HG03060 (cell line): Measurements from ENCODE around the gene MUS81.
A peak's percentile ranks its signal among the peaks of the same experiment; 100 is the strongest.
"Not testable (repeated sequence)": the region's sequence is repeated elsewhere in the genome, so short reads cannot be mapped to it uniquely, and the experiment has no call there.

Source experiments
- ATAC-seq: cut with Tn5 transposase; IDR thresholded peaks from one replicate; pipeline ENCODE4 v1.9.1; 2021; ENCODE audit warnings: low read depth, moderate number of reproducible peaks; ENCODE audit not compliant: unreplicated experiment

The MUS81 gene

DNA sequence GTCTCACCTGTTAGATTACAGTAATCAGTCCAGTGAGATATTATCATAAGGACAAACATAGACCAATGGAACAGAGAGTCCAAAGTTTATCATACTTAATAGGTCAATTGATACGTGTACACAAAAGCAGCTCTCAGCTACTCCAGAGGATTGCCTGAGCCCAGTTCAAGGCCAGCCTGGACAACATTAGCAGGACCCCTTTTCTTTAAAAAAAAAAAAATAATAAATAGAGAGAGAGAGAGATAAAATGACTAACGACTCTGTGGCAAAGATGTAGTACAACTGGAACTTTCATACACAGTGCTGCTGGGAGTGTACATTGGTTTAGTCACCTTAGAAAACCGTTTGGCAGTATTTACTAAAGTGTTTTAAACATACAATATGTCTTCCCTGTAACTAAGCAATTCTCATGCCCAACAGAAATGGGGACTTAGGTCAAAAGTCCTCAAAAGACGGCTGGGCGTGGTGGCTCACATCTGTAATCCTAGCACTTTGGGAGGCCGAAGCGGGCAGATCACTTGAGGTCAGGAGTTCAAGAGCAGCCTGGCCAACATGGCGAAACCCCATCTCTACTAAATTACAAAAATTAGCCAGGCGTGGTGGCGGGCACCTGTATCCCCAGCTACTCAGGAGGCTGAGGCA lies 15.9 kb upstream of the MUS81 start:
- ATAC-seq: no peak

DNA sequence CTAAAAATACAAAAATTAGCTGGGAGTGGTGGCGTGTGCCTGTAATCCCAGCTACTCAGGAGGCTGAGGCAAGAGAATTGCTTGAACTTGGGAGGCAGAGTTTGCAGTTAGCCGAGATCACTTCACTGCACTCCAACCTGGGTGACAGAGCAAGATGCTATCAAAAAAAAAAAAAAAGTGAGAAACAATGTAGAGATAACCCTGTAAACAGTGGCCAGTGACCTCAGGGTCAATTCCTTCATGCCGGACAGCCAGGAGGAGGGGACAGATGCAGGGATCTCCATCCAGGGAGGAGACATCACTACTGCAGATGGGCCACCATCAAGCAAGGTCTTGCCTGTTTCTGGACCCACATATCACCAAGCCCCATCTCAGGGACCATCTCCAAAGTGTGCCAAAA lies 12.5 kb upstream of the MUS81 start:
- ATAC-seq: no peak

DNA sequence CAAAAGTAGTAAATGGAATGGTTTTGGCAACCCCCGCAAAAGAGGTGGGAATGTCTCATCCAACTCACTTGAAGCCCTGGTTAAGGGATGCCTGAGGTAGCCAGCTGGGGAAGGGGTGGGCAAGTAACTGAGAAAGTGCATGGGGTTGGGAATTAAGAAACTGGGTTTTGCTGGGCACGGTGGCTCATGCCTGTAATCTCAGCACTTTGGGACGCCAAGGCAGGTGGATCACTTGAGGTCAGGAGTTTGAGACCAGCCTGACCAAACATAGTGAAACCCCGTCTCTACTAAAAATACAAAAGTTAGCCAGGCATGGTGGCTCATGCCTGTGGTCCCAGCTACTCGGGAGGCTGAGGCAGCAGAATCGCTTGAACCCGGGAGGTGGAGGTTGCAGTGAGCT lies 11.5 kb upstream of the MUS81 start:
- not testable (repeated sequence) for ATAC-seq

DNA sequence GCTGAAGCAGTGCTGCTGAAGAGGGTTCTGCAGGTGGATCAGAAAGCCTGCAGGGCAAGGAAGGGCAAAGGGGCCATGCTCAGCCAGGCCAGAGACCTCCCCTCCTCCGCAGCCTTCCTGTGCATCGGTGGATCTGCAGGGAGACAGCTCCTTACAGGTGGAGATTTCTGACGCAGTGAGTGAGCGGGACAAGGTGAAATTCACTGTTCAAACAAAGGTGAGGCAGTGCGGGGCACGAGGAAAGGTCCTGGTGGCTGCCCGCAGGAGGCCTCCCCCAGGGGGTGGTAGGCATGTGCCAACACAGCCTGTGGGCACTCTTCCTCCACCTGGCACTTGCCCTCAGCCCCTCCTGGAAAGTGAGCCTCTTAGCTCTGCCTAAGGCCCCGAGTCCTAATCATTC lies 10.9 kb upstream of the MUS81 start:
- no peak for ATAC-seq

DNA sequence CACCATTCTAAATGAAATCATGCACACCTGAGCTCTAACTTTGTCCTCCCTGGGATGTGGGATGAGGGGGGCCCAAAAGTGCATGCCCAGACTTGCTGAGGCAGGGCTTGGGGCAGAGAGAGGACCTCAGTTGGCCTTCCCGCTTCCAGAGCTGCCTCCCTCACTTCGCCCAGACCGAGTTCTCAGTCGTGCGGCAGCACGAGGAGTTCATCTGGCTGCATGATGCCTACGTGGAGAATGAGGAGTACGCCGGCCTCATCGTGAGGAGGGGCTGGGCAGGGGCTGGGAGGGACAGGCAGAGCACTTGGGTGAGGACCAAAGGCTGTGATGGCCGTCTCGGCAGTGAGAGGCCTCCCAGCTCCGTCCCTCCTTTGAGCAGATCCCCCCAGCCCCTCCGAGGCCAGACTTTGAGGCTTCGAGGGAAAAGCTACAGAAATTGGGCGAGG lies 10.4 kb upstream of the MUS81 start:
- ATAC-seq: no peak

DNA sequence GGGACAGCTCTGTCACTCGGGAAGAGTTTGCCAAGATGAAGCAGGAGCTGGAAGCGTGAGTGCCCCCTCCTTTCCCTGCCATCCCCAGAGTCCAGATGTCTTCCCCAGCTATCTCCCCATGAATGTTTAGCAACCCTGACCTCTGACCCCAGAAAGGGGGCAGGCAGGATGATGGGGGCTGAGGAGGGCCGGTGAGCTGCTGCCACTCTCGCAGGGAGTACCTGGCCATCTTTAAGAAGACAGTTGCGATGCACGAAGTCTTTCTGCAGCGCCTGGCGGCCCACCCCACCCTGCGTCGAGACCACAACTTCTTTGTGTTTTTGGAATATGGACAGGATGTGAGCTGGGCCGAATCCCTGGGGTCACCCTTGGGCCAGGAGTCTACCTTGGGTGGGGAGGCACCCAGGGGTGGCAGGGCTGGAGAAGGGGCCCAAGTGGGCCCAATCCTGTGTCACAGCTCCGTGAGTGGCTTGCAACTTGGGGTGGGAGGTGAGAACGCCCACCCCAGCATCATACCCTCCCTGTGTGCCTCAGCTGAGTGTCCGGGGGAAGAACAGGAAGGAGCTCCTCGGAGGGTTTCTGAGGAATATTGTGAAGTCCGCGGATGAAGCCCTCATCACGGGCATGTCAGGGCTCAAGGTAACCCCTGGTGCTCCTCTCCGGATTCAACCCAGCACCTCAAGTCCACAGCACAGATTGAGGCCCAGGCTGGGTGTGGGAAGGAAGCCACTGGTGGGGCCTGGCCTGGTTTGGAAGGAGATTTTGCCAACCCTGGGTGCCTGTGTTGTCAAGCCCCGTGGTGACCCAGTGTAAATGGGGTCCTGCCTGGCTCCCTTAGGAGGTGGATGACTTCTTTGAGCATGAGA lies 9.8 kb upstream of the MUS81 start:
- no peak for ATAC-seq

DNA sequence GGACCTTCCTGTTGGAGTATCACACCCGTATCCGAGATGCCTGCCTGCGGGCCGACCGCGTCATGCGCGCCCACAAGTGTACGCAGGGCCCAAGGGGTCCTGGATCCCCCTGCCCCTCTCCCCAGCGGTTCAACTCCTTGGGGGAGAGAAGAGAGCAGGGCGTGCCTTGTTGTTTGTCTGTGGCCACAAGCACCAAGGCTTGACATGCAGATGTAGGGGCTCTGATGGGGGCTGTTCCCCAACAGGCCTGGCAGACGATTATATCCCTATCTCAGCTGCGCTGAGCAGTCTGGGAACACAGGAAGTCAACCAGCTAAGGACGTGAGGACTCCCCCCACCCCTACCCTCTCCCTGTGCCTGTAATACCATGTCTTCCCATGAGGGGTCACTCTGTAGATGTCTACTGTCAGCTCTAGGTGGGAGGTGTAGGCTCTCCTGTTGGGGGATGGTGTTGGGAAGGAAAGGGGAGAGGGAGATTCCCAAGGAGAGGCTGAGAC lies 9.1 kb upstream of the MUS81 start:
- no peak for ATAC-seq

DNA sequence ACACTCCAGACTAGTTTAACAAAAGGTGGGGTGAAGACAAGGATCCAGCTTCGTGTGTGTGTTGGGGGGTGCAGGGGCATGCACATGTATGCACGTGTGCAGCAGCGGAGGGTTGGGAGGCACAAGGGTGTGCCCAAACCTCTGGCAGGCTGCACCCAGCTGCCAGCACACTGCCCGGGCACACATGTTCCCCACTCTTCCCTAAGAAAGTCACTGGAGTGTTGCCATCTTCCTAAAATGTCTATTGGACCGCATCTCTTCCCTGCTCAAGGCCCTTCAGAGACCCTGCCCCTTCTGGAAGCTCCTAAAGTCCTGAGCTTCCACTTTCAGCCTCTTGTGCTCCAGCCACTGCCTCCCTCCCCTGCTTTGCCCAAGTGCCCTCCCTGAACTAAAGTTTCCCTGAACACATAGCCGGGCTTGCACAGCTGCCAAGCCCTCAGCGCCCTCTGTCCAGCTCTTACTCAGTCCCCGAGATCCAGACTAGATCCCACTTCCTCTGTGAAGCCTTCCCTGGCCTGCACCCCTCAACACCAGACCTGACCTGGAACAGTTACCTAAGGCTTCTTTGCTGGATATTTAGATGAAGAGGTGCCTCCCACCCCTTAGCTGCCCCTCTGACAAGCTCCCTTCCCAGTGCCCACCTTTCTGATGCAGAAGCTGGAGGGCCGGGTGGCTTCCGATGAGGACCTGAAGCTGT lies 8.3 kb upstream of the MUS81 start:
- ATAC-seq: no peak

DNA sequence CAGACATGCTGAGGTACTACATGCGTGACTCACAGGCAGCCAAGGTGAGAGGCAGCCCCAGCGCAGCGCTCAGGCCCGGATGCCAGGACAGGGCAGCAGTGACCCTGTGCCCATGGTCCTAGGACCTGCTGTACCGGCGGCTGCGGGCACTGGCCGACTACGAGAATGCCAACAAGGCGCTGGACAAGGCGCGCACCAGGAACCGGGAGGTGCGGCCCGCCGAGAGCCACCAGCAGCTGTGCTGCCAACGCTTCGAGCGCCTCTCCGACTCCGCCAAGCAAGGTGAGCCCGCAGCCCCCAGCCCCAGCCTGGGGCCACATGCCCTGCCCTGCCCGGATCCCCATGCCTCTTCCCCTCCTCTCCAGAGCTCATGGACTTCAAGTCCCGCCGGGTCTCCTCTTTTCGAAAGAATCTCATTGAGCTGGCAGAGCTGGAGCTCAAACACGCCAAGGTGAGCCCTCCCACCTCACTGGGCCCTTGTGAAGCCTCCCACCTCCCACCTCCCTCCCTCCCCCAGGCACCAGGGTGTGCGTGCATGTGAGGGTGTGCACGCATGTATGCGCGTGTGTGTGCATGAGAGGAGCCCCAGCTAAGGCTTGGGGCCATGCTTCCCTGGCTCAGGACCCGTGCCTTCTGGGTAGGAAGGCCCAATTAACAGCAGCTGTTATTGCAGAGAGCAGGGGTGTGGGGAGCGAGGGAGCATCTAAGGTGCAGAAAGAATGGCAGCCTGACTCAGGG lies 7.6 kb upstream of the MUS81 start:
- no peak for ATAC-seq

DNA sequence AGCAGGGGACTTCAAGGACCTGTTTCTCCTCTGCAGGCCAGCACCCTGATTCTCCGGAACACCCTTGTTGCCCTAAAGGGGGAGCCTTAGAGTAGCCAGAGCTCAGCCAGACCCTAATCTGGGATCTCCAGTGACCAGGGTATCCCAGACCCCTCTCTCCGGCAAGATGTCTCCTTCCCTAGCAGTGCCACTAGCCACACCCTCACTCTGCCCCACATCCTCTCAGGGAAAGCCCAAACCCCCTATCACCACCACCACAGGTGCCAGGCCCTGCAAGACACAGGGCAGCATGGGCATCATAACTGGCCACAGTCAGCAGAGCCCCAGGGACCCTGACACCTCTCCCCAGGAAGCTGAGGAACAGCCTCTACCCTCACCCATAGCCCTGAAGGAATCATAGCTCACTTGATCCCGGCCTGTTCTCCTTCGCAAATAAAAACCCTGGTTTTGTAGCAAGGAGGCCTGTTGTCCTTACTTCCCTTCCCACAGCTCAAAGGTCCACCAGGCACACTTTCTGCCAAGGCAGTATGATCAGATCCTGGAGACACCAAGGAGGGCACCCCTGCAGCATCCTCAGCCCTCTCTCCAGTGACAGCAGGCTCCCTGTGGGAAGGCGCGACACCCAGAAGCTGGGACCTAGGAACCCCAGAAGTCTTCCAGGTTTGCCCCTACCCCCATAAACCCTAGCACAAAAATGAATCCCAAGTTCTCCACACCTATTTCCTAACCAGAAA lies 6.8 kb upstream of the MUS81 start:
- no peak for ATAC-seq

DNA sequence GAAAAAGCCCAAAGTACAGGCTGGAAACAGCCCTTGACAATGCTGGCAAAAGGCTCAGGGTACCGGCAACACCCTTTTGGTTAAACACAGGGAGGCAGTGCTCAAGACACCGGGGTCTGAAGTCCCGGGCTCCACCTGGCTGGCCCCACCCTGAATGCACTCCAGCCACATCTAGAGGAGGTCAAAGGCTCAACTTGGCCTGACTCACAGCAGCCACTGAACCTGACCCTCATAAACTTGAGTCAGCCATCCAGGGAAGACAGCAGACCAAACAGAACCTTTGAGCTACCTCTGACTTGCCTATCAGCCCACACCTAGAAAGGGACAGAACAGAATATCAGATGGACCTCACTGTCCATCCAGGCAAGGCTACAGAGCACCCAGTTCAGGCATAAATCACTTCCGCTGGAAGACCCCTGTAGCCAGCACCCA lies 6.1 kb upstream of the MUS81 start:
- no peak for ATAC-seq

DNA sequence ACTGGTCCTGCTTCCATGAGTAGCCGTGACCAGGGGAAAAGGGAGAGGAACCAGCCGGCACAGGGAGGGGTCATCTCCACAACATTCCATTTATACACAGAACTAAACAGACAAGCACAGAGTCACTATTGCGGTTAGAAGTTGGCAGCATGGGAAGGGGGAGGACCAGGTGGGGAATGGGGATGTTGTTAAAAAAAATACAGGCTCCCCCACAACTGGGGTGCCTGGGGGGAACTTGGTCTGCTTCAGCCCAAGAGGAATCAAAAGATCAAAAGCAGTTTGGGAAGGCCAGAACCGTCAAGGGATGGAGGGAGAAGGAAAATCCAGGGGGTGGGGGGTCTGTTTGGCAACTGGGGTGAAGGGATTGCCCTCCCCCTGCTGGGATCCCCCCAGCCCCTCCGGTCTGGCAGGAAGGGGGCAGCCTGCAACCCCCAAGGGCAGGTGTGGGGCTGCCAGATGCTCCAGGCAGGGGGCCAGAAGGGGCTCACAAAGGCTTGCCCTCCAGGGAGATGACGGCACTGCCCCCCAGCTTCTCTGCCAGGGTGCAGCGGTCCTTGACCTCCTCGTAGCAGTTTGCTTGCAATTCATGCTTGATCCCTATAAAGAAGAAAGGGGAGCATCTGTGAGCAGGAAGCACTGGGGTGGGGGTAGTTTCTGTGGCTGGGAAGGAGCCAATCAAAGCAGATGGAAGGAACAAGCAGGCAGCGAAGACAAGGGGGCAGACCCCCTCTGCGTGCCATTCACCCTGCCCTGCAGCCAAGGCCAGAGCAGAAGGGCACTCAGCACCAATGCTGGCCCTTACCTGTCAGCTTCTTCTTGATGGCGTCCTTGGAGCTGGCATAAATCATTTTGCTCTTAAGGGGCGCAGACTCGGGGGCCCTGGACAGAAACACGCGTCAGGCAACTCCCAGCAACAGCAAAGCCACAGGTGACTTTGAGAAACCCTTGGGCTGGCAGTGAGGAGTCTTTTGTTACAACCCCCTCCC lies 5.1 kb upstream of the MUS81 start:
- no peak for ATAC-seq

DNA sequence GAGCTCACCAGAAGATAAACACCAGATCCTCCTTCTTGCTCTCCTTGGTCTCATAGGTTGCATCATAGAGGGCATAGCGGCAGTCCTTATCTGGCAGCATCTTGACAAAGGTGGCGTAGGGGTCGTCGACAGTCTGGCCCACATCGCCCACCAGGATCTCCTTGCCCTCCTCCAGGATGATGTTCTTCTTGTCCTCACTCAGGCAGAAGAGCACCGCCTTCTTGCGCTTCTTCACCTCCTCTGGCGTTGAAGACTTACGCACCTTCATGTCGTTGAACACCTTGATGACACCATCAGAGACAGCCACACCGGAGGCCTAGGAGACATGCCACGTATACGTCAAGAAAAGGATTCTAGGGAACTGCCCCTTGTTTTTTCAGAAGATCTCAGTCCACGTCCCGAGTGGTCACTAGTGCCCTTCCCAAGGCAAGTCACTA lies 4.3 kb upstream of the MUS81 start:
- no peak for ATAC-seq

DNA sequence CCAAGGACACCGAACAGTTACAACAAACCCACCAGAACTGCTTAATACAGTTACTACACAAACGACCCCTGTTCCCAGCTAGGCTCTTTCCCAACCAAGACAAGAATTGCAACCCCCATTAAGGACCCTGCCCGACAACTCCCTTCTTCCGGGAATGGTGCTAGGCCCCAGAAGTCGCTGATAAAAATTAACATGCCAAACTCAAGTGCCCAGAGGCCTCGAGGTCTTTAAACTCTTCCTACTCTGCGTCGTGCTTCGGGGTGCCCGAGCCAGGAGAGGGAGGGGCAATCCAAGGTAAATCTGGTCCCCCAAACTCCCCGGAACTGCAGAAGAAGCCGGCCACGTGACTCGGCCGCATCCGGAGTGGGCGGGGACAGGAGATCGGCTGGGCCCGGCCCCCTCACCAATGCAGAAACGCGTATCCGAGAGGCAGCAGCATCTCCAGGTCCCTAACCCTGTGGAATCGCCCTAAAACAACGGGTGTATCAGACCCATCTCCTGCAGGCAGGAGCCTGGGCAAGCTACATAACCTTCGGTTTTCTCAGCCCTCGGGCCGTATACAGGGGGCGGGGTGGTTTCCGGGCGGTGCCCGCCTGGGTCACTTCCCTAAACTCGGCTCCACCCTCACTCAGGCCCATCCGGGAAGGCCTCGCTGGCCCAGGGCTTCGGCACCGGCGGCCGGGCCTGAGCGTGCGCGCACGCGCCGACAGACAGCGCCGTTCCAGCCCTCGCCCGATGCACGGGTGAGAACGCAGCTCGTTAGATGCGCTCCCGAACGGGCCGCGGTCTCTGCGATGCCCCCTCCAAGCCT lies 3.3 kb upstream of the MUS81 start:
- no peak for ATAC-seq

DNA sequence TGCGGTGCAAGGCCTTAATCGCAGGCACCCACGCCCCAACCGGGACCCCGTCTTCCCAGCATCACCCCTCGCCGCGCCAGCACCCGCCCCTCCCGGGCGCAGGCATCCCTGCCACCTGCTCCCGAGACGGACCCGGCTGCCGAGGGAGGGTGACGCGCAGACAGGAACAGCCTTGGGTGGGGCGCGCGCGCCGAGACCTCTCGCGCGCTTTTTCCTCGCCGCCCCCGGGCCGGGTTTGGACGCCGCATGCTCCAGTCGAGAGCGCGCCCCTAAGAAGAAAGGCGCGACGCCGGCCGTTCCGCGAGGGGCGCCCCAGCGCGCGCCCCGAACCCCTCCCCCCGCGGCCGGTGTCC lies 2.8 kb upstream of the MUS81 start:
- ATAC-seq: no peak

DNA sequence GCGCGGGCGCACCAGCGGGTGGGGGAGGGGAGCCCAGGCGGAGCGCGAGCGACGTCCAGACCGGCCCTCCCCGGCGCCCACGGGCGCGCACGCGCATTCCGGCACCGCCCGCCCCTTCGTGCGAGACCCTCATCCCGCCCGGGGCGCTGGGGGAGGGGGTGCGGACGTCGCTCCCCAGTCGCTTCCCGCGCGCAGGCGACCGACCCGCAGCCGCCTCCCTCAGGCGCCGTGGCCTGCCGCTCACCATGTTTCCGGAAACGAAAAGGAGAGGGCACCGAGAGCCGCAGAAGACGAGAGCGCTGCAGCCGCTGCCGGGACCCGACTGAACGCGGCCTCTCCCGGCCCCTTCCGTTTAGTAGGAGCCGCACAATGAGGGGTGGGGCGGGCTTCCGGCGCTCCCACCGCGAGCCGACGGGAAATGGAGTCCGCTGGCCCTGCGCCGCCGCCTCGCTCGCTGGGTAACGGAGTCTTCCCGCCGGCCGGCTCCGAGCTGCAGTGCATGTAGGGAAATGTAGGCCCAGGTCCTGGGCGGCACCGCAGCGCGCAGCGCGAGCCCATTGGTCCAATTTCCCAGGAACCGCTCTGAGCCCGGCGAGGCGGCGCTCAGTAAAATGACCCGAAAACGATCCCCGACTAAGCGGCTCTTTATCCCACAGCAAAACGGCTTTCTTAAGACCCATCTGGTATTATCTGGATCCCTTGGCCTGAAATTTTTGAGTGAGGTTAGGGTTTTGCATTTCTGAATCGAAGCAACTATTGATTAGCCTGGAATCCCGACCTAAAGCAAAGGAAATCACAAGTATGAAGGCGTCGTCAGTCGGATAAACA lies 2.2 kb upstream of the MUS81 start, which contains the start of gene CFL1:
Gene CFL1 (minus strand): TSS at position 328 of the 828 bp plus-strand sequence. CDS start 81 bp downstream, at position 247.
- ATAC-seq: peak; percentile 30

DNA sequence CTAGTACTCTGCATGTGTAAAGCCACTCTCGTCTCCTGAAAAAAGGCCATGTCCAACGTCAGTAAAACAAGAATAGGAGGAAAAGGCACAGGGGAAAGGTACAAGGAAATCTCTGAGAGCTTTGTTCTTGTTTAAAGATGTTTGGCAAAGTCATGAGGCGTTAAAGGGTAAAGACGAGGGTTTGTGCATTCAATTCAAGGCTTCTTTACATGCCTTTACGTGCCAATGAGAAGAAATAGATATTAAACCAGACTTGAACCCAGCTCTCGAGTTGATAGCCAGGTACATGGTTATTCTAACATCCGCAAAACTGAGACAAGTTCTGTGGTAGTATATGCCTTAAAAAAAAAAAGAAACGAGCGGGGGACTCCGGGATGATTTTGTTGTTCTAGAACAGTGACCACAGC lies 1.5 kb upstream of the MUS81 start:
- no peak for ATAC-seq
